ENCODE results near the gene SOX18. TPM values are rescaled to one million over a fixed set of nuclear protein-coding genes. Genes with fewer than 3 reads are reported as not detected.

SOX18 gene
- total and polyA plus RNA-seq, 2 of the 4 experiments (the other 2 are of a cell fraction) = not detected

GRCh38 chr20:64009811-64010387, 39.5 kb downstream of the SOX18 start:
- H3K4me2 ChIP-seq (ENCODE audit: low read depth, low read length) = no peak overlapping the region
- H2BK120ac ChIP-seq (ENCODE audit: low read depth, low read length) = no peak overlapping the region
- H2AK5ac ChIP-seq (ENCODE audit: low read depth, low read length) = no peak overlapping the region
- H3K36me3 ChIP-seq (ENCODE audit: control insufficient read depth, insufficient read depth, low read length) = peaks cover 48% of the 10 kb centered on the region
- H2AFZ ChIP-seq (replicated peaks; ENCODE audit: low read length, poor library complexity) = no peak overlapping the region
- H3K79me1 ChIP-seq (ENCODE audit: low read depth in 1 of 2, low read length in 2 of 2) = peaks cover 26 to 56% of the 10 kb centered on the region in 2 experiments
- 82% methylated on average over 6 of the region's 13 CpGs; no CpG with 5 or more reads in 1 of the 2 experiments for WGBS, 2 experiments (ENCODE audit: extremely low coverage in 2 of 2, insufficient read length in 1 of 2)
- H3K4ac ChIP-seq (ENCODE audit: low read depth, low read length) = no peak overlapping the region
- no peaks in the 10 kb centered on the region for H3K27me3 ChIP-seq (ENCODE audit: control insufficient read depth, insufficient read depth, low read length)
- no peak for DNase-seq
- peaks cover 15% of the 10 kb centered on the region; the same call in 1 of the 2 replicates for H3K4me1 ChIP-seq (ENCODE audit: control insufficient read depth, insufficient read depth, low read length)
- H3K18ac ChIP-seq (ENCODE audit: low read depth, low read length) = no peak overlapping the region; the same call in 1 of the 2 replicates
- H3K56ac ChIP-seq (ENCODE audit: extremely low read depth, insufficient read depth, low read length) = no peak overlapping the region
- intact Hi-C loops (cut with micrococcal nuclease) (no loop called here), dilution Hi-C loops (cut with HindIII; ENCODE audit: low sequenced_read_pairs, unreplicated experiment) (no loop called here), in situ Hi-C loops (cut with MboI; ENCODE audit: low sequenced_read_pairs) (no loop called here)
- H2BK5ac ChIP-seq (ENCODE audit: low read depth, low read length, poor library complexity, severe bottlenecking) = no peak overlapping the region
- H4K20me1 ChIP-seq (ENCODE audit: insufficient read depth, low read length) = peaks cover 24% of the 10 kb centered on the region
- H3K9me1 ChIP-seq (ENCODE audit: insufficient read depth, low read length) = peaks cover 13% of the 10 kb centered on the region
- BruUV-seq (replicated peaks) = no TSS peak
- no peaks in the 10 kb centered on the region for H3K9me3 ChIP-seq (ENCODE audit: control insufficient read depth, insufficient read depth, low read length)
- TF ChIP-seq POLR2A (IDR thresholded peaks at IDR 0.05; ENCODE audit: low read depth, low read length) (no peak), RCOR1 (IDR thresholded peaks at IDR 0.05; ENCODE audit: insufficient replicate concordance, low read length) (no peak), BHLHE40 (IDR thresholded peaks at IDR 0.05; ENCODE audit: low read depth, low read length) (no peak), RFX5 (IDR thresholded peaks at IDR 0.05; ENCODE audit: low read depth, low read length) (no peak), MAZ (IDR thresholded peaks at IDR 0.05; ENCODE audit: borderline replicate concordance, low read depth, low read length) (no peak)
- POLR2A ChIA-PET (ENCODE audit: unreplicated experiment) = no interaction called here
- H3K9ac ChIP-seq (ENCODE audit: low read depth, low read length) = no peak overlapping the region
- peak overlapping the region; percentile 42; the same call in 1 of the 2 replicates for H3K27ac ChIP-seq (ENCODE audit: insufficient read depth, low read length)
- H4K8ac ChIP-seq (ENCODE audit: low read depth in 2 of 2, low read length in 2 of 2) = no peak overlapping the region
- CTCF ChIA-PET = no interaction called here
- no peak for ATAC-seq (ENCODE audit: low read depth)
- no peak overlapping the region for H3K23ac ChIP-seq (ENCODE audit: low read depth, low read length)
- H3K4me3 ChIP-seq (ENCODE audit: insufficient read depth, low read depth, low read length) = no peak overlapping the region
- H2BK15ac ChIP-seq (ENCODE audit: low read depth, low read length) = no peak overlapping the region
- no peak overlapping the region for H3K14ac ChIP-seq (replicated peaks; ENCODE audit: low read depth, low read length)
- no peak overlapping the region for H2BK20ac ChIP-seq (ENCODE audit: low read depth, low read length)
- H4K91ac ChIP-seq (ENCODE audit: insufficient read depth, low read depth, low read length) = no peak overlapping the region
- no peak overlapping the region for H4K5ac ChIP-seq (ENCODE audit: low read depth, low read length)
- no peak overlapping the region for H2AK9ac ChIP-seq (replicated peaks; ENCODE audit: low read depth, low read length, poor library complexity)
